Activated T-helper 1 cell treated with anti-CD3 and anti-CD28 coated beads, Interleukin-12 subunit alpha, Interleukin-12 subunit beta, Interleukin-2, Interleukin-4 antibody, amounts not matched to agents 30 ng/mL and 10 ng/mL and 1 ng/mL, durations not matched to agents 14 hours and 24 hours and 36 hours (primary cell): Measurements from ENCODE around the gene GRAMD2B. TPM values are rescaled to one million over a fixed set of nuclear protein-coding genes. Genes with fewer than 3 reads are reported as not detected.

Experiments
- DNase-seq: peaks from one replicate; pipeline ENCODE4 v3.0.0; 2021; ENCODE audit warnings: low spot score
- H3K27ac Mint-ChIP-seq: one replicate; pipeline ENCODE4 v1.8.0; 2021; ENCODE audit warnings: mild to moderate bottlenecking, mixed read lengths
- H3K27me3 Mint-ChIP-seq: one replicate; pipeline ENCODE4 v1.8.0; 2022; ENCODE audit warnings: mild to moderate bottlenecking, moderate library complexity, mixed read lengths; ENCODE audit not compliant: insufficient read depth
- H3K36me3 Mint-ChIP-seq: one replicate; pipeline ENCODE4 v1.8.0; 2021; ENCODE audit warnings: low read depth, mixed read lengths
- H3K4me1 Mint-ChIP-seq: one replicate; pipeline ENCODE4 v1.8.0; 2021; ENCODE audit warnings: low read depth, mixed read lengths
- H3K4me3 Mint-ChIP-seq: one replicate; pipeline ENCODE4 v1.8.0; 2021; ENCODE audit warnings: mild to moderate bottlenecking, moderate library complexity, mixed read lengths
- H3K9me3 Mint-ChIP-seq: one replicate; pipeline ENCODE4 v1.8.0; 2021; ENCODE audit warnings: mixed read lengths
- intact Hi-C: fragments of 100-400 bp; cut with micrococcal nuclease; formaldehyde crosslinking; loops from one replicate; pipeline ENCODE4 v1.15.1; 2024
- total RNA-seq: library from RNA; stranded (reverse); gene quantifications from 2 replicates; pipeline ENCODE4 v1.2.3, GENCODE V29; 2022

GRAMD2B gene
- total RNA-seq, 1 donor from 2014 or later, result 8.3 TPM

GRCh38 chr5:126472538-126472889 lies 49.3 kb downstream of the GRAMD2B start:
- H3K9me3 Mint-ChIP-seq, result no peaks in the 10 kb centered on the region
- DNase-seq, result no peak
- H3K4me3 Mint-ChIP-seq, result no peak overlapping the region
- H3K27ac Mint-ChIP-seq, result no peak overlapping the region
- peaks cover 8% of the 10 kb centered on the region for H3K4me1 Mint-ChIP-seq
- no peaks in the 10 kb centered on the region for H3K27me3 Mint-ChIP-seq
- intact Hi-C loops, result no loop called here
- peaks cover 12% of the 10 kb centered on the region for H3K36me3 Mint-ChIP-seq

- no peak overlapping the region for H3K4me3 Mint-ChIP-seq
- peaks cover 18% of the 10 kb centered on the region for H3K36me3 Mint-ChIP-seq
- H3K9me3 Mint-ChIP-seq, result no peaks in the 10 kb centered on the region
- no peak for DNase-seq
- intact Hi-C loops, result no loop called here
- no peak overlapping the region for H3K27ac Mint-ChIP-seq
- H3K27me3 Mint-ChIP-seq, result no peaks in the 10 kb centered on the region
- H3K4me1 Mint-ChIP-seq, result no peaks in the 10 kb centered on the region
These were observed 54.3 kb downstream of the GRAMD2B start for GRCh38 chr5:126477294-126478117.

- no peak overlapping the region for H3K27ac Mint-ChIP-seq
- no peak overlapping the region for H3K4me3 Mint-ChIP-seq
- H3K36me3 Mint-ChIP-seq, result peaks cover 18% of the 10 kb centered on the region
- H3K9me3 Mint-ChIP-seq, result no peaks in the 10 kb centered on the region
- H3K4me1 Mint-ChIP-seq, result no peaks in the 10 kb centered on the region
- DNase-seq, result no peak
- no peaks in the 10 kb centered on the region for H3K27me3 Mint-ChIP-seq
- intact Hi-C loops, result no loop called here
These were observed 56.6 kb downstream of the GRAMD2B start for GRCh38 chr5:126479810-126480209.

GRCh38 chr5:126480824-126481223 lies 57.6 kb downstream of the GRAMD2B start:
- Mint-ChIP-seq H3K27ac (no peak overlapping the region), H3K9me3 (no peaks in the 10 kb centered on the region), H3K4me3 (no peak overlapping the region), H3K27me3 (no peaks in the 10 kb centered on the region), H3K36me3 (peaks cover 20% of the 10 kb centered on the region), H3K4me1 (no peaks in the 10 kb centered on the region)
- intact Hi-C loops, result no loop called here
- DNase-seq, result no peak

GRCh38 chr5:126481243-126481642 lies 58.0 kb downstream of the GRAMD2B start:
- Mint-ChIP-seq H3K4me3 (no peak overlapping the region), H3K36me3 (peaks cover 22% of the 10 kb centered on the region), H3K27ac (no peak overlapping the region), H3K9me3 (no peaks in the 10 kb centered on the region), H3K4me1 (no peaks in the 10 kb centered on the region), H3K27me3 (no peaks in the 10 kb centered on the region)
- intact Hi-C loops, result no loop called here
- no peak for DNase-seq

GRCh38 chr5:126482591-126482990 lies 59.4 kb downstream of the GRAMD2B start:
- no peak for DNase-seq
- Mint-ChIP-seq H3K9me3 (no peaks in the 10 kb centered on the region), H3K27me3 (no peaks in the 10 kb centered on the region), H3K4me1 (no peaks in the 10 kb centered on the region), H3K27ac (no peak overlapping the region), H3K4me3 (no peak overlapping the region), H3K36me3 (peaks cover 25% of the 10 kb centered on the region)
- intact Hi-C loops, result no loop called here

- no peaks in the 10 kb centered on the region for H3K4me1 Mint-ChIP-seq
- H3K36me3 Mint-ChIP-seq, result peaks cover 25% of the 10 kb centered on the region
- DNase-seq, result no peak
- no peak overlapping the region for H3K27ac Mint-ChIP-seq
- intact Hi-C loops, result no loop called here
- H3K4me3 Mint-ChIP-seq, result no peak overlapping the region
- no peaks in the 10 kb centered on the region for H3K27me3 Mint-ChIP-seq
- no peaks in the 10 kb centered on the region for H3K9me3 Mint-ChIP-seq
These were observed 59.9 kb downstream of the GRAMD2B start for GRCh38 chr5:126483156-126483555.

- intact Hi-C loops, result no loop called here
- Mint-ChIP-seq H3K4me1 (no peaks in the 10 kb centered on the region), H3K9me3 (no peaks in the 10 kb centered on the region), H3K27ac (no peak overlapping the region), H3K27me3 (no peaks in the 10 kb centered on the region), H3K4me3 (no peak overlapping the region), H3K36me3 (peaks cover 27% of the 10 kb centered on the region)
- no peak for DNase-seq
These were observed 61.0 kb downstream of the GRAMD2B start for GRCh38 chr5:126484253-126484652.

- no peak for DNase-seq
- peaks cover 22% of the 10 kb centered on the region for H3K36me3 Mint-ChIP-seq
- no peak overlapping the region for H3K4me3 Mint-ChIP-seq
- H3K27me3 Mint-ChIP-seq, result no peaks in the 10 kb centered on the region
- no peaks in the 10 kb centered on the region for H3K4me1 Mint-ChIP-seq
- no peaks in the 10 kb centered on the region for H3K9me3 Mint-ChIP-seq
- intact Hi-C loops, result no loop called here
- no peak overlapping the region for H3K27ac Mint-ChIP-seq
These were observed 63.1 kb downstream of the GRAMD2B start for GRCh38 chr5:126486332-126486731.

- no peak overlapping the region for H3K27ac Mint-ChIP-seq
- no peaks in the 10 kb centered on the region for H3K27me3 Mint-ChIP-seq
- H3K36me3 Mint-ChIP-seq, result peaks cover 21% of the 10 kb centered on the region
- no peaks in the 10 kb centered on the region for H3K9me3 Mint-ChIP-seq
- H3K4me3 Mint-ChIP-seq, result no peak overlapping the region
- DNase-seq, result no peak
- H3K4me1 Mint-ChIP-seq, result no peaks in the 10 kb centered on the region
- intact Hi-C loops, result no loop called here
These were observed 64.4 kb downstream of the GRAMD2B start for GRCh38 chr5:126487596-126487995.

- Mint-ChIP-seq H3K9me3 (no peaks in the 10 kb centered on the region), H3K36me3 (peaks cover 15% of the 10 kb centered on the region), H3K4me1 (no peaks in the 10 kb centered on the region), H3K27ac (no peak overlapping the region), H3K4me3 (no peak overlapping the region), H3K27me3 (no peaks in the 10 kb centered on the region)
- DNase-seq, result no peak
- intact Hi-C loops, result no loop called here
These were observed 65.3 kb downstream of the GRAMD2B start for GRCh38 chr5:126488443-126489065.

- intact Hi-C loops, result no loop called here
- H3K27ac Mint-ChIP-seq, result no peak overlapping the region
These were observed 67.1 kb downstream of the GRAMD2B start for GRCh38 chr5:126490167-126490940.

GRCh38 chr5:126492939-126493338 lies 69.7 kb downstream of the GRAMD2B start:
- H3K4me3 Mint-ChIP-seq, result no peak overlapping the region
- peaks cover 6% of the 10 kb centered on the region for H3K36me3 Mint-ChIP-seq
- no peaks in the 10 kb centered on the region for H3K9me3 Mint-ChIP-seq
- no peak overlapping the region for H3K27ac Mint-ChIP-seq
- no peak for DNase-seq
- intact Hi-C loops, result loop anchor here (2.0 kb wide), 1 partner anchor 138 kb away; no protein-coding TSS in a partner anchor
- no peaks in the 10 kb centered on the region for H3K4me1 Mint-ChIP-seq
- no peaks in the 10 kb centered on the region for H3K27me3 Mint-ChIP-seq

More at GRCh38 chr5:126490167-126490940, 67.1 kb downstream of the GRAMD2B start:
- Mint-ChIP-seq H3K9me3 (no peaks in the 10 kb centered on the region), H3K4me3 (no peak overlapping the region), H3K36me3 (peaks cover 15% of the 10 kb centered on the region), H3K27me3 (no peaks in the 10 kb centered on the region), H3K4me1 (no peaks in the 10 kb centered on the region)
- no peak for DNase-seq
